ENCODE results near the gene TNRC6A.

The TNRC6A gene

GRCh38 chr16:24776501-24777220 is 47.2 kb downstream of the TNRC6A start:
- no peak overlapping the region for H3K4me3 ChIP-seq (ENCODE audit: low read depth, low read length)
- no peak for TF ChIP-seq CTCF (IDR thresholded peaks at IDR 0.05; ENCODE audit: borderline replicate concordance, insufficient read depth, low read depth, low read length)

DNA sequence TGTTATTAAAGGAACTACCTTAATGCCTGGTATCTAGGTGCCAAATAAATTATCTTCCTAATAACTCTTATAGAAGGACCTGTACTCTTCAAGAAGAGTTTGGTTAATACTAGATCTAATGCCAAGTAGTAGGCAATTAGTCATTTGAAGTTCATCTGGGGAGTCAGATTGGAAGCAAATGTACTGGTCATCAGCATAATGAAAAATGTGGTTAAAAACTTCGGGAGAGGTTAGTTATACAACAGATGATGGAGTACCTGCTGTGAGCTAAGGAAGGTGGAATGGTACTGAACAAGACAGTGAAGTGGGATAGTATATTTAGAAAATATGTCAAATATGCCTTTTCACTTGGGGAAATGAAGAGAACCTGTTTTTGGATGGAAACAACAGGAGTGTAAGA is 49.2 kb downstream of the TNRC6A start:
- no peak overlapping the region for H3K4me3 ChIP-seq (ENCODE audit: low read depth, low read length)
- TF ChIP-seq CTCF (IDR thresholded peaks at IDR 0.05; ENCODE audit: borderline replicate concordance, insufficient read depth, low read depth, low read length): no peak

DNA sequence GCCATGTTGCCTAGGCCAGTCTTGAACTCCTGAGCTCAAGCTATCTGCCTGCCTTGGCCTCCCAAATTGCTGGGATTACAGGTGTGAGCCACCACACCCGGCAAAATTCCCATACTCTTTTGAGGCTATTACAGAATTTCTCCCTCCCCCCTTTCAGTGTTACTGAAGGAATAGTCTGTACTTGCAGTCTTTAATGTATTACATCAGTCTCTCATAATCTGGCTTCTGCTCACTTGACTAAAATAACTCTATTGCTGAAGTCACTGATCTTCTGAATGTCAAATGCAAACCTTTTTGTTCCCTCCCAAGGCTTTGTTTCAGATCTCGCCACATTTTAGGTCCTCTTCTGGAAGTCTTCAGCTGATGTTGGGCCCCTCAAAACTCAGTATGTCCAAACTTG is 51.8 kb downstream of the TNRC6A start:
- no peak overlapping the region for H3K4me3 ChIP-seq (ENCODE audit: low read depth, low read length)
- no peak for TF ChIP-seq CTCF (IDR thresholded peaks at IDR 0.05; ENCODE audit: borderline replicate concordance, insufficient read depth, low read depth, low read length)

DNA sequence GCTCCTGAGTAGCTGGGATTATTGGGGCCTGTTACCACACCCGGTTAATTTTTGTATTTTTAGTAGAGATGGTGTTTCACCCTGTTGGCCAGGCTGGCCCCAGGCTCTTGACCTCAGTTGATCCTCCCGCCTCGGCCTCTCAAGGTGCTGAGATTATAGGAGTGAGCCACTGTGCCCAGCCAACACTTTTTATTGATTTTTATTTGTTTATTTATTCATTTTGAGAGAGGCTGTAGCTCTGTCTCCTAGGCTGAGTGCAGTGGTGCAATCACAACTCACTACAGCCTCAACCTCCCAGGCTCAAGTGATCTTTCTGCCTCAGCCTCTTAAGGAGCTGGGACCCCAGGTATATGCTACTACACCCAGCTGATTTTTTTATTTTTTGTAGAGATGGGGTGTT is 54.7 kb downstream of the TNRC6A start:
- no peak for TF ChIP-seq CTCF (IDR thresholded peaks at IDR 0.05; ENCODE audit: borderline replicate concordance, insufficient read depth, low read depth, low read length)
- no peak overlapping the region for H3K4me3 ChIP-seq (ENCODE audit: low read depth, low read length)

DNA sequence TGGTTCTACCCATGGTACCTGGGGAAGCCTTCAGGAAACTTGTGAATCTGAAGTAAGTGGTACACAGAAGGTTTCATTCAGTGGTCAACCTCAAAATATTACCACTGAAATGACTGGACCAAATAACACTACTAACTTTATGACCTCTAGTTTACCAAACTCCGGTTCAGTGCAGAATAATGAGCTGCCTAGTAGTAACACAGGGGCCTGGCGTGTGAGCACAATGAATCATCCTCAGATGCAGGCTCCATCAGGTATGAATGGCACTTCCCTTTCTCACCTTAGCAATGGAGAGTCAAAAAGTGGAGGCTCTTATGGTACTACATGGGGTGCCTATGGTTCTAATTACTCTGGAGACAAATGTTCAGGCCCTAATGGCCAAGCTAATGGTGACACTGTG is 60.4 kb downstream of the TNRC6A start:
- no peak for TF ChIP-seq CTCF (IDR thresholded peaks at IDR 0.05; ENCODE audit: borderline replicate concordance, insufficient read depth, low read depth, low read length)

GRCh38 chr16:24800586-24800985 is 71.1 kb downstream of the TNRC6A start:
- no peak for TF ChIP-seq CTCF (IDR thresholded peaks at IDR 0.05; ENCODE audit: borderline replicate concordance, insufficient read depth, low read depth, low read length)
- H3K4me3 ChIP-seq (ENCODE audit: low read depth, low read length): no peak overlapping the region

More for the DNA sequence above, 60.4 kb downstream of the TNRC6A start:
- no peak overlapping the region for H3K4me3 ChIP-seq (ENCODE audit: low read depth, low read length)

DNA sequence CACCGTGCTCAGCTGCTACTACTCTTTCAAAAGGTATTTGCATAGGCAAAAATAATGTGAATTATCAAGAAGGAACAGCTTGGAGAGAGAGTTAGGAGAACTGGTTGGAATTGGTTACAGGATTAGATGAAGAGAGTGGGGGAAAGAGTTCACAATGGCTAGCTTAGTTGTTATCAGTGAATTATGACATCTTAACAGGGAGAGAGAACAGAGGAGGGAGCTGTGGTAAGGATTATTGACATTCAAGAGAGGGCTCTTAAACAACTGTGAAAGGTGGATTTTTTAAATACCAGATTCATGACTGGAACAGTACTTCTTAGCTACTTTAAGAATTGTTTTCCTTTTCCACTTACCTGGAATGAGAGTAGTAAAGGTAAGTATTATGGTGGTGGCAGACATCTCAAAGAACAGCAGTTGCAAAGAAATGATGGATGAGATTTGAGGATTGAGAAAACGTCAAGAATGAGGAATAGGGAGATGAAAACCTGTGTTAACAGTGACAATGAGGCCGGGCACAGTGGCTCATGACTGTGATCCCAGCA is 72.4 kb downstream of the TNRC6A start:
- no peak for TF ChIP-seq CTCF (IDR thresholded peaks at IDR 0.05; ENCODE audit: borderline replicate concordance, insufficient read depth, low read depth, low read length)
- no peak overlapping the region for H3K4me3 ChIP-seq (ENCODE audit: low read depth, low read length)
